AG04450 (cell line): ENCODE results near the gene ATP2B2. TPM values are rescaled to one million over a fixed set of nuclear protein-coding genes. Genes with fewer than 3 reads are reported as not detected.

Source experiments
- CTCF ChIA-PET: fragments of 300-600, 350-600 bp; formaldehyde crosslinking; extraction: SDS; loops from one replicate; lab custom pipeline; 2022; ENCODE audit warnings: antibody characterized with exemption, inconsistent platforms; lab: Charles Lee
- POLR2A ChIA-PET: fragments of 350-600 bp; formaldehyde crosslinking; extraction: SDS; loops from one replicate; lab custom pipeline; 2021; ENCODE audit warnings: antibody characterized with exemption, inconsistent platforms; lab: Yijun Ruan, JAX
- DNase-seq: peaks from one replicate; pipeline ENCODE4 v3.0.0-alpha.2; 2011; ENCODE audit warnings: low read depth, low spot score
- H3K27ac ChIP-seq: one replicate; pipeline ENCODE4 v1.5.1; 2012; ENCODE audit warnings: low read depth, low read length, control low read depth
- H3K27me3 ChIP-seq: one replicate; pipeline ENCODE4 v1.6.0; 2012; ENCODE audit warnings: low read length; ENCODE audit not compliant: control insufficient read depth, insufficient read depth
- H3K4me3 ChIP-seq: 2 replicates; pipeline ENCODE4 v1.5.1; 2011; ENCODE audit warnings: mild to moderate bottlenecking, low read depth, low read length, control low read depth
- H3K9me3 ChIP-seq: 2 replicates; pipeline ENCODE4 v1.5.1; 2012; ENCODE audit warnings: low read length; ENCODE audit not compliant: control insufficient read depth, insufficient read depth
- CTCF ChIP-seq: IDR thresholded peaks from 2 replicates; pipeline ENCODE4 v1.5.1; 2011; ENCODE audit warnings: low read depth, low read length, control low read depth, inconsistent platforms
- polyA plus RNA-seq: library from polyadenylated mRNA; depleted of rRNA; stranded (reverse); fragments of >200 nt; gene quantifications from 2 replicates; pipeline ENCODE4 v1.2.3, GENCODE V29; 2011

Gene ATP2B2
- polyA plus RNA-seq, 1 experiment: 0.01 TPM

- Histone ChIP-seq H3K4me3 (no peak overlapping the region), H3K27ac (no peak overlapping the region), H3K9me3 (no peaks in the 10 kb centered on the region), H3K27me3 (peaks cover 7% of the 10 kb centered on the region)
- no peak for DNase-seq
- CTCF ChIA-PET: no interaction called here
- TF ChIP-seq CTCF: no peak
- POLR2A ChIA-PET: no interaction called here
Measured at GRCh38 chr3:10483686-10484345, 21.6 kb downstream of the ATP2B2 start.

GRCh38 chr3:10483364-10483675 is 22.1 kb downstream of the ATP2B2 start:
- Histone ChIP-seq H3K4me3 (no peak overlapping the region), H3K27me3 (peaks cover 7% of the 10 kb centered on the region), H3K27ac (no peak overlapping the region), H3K9me3 (no peaks in the 10 kb centered on the region)
- no peak for TF ChIP-seq CTCF
- ChIA-PET CTCF (no interaction called here), POLR2A (no interaction called here)
- DNase-seq: no peak

- CTCF ChIA-PET: no interaction called here
- DNase-seq: no peak
- Histone ChIP-seq H3K27me3 (peaks cover 7% of the 10 kb centered on the region), H3K27ac (no peak overlapping the region), H3K9me3 (no peaks in the 10 kb centered on the region), H3K4me3 (no peak overlapping the region)
- POLR2A ChIA-PET: no interaction called here
- no peak for TF ChIP-seq CTCF
Measured at GRCh38 chr3:10482631-10483363, 22.6 kb downstream of the ATP2B2 start.

GRCh38 chr3:10480871-10481378 is 24.5 kb downstream of the ATP2B2 start:
- ChIA-PET POLR2A (no interaction called here), CTCF (no interaction called here)
- no peaks in the 10 kb centered on the region for H3K9me3 ChIP-seq

More at GRCh38 chr3:10480871-10481378, 24.5 kb downstream of the ATP2B2 start:
- peaks cover 7% of the 10 kb centered on the region for H3K27me3 ChIP-seq
- no peak for TF ChIP-seq CTCF
- DNase-seq: no peak
- no peak overlapping the region for H3K4me3 ChIP-seq
- no peak overlapping the region for H3K27ac ChIP-seq
